ENCODE measurements around the gene RBFOX1. TPM values are rescaled to one million over a fixed set of nuclear protein-coding genes. Genes with fewer than 3 reads are reported as not detected.

Gene RBFOX1
- total RNA-seq, 1 donor from 2014 or later = not detected

DNA sequence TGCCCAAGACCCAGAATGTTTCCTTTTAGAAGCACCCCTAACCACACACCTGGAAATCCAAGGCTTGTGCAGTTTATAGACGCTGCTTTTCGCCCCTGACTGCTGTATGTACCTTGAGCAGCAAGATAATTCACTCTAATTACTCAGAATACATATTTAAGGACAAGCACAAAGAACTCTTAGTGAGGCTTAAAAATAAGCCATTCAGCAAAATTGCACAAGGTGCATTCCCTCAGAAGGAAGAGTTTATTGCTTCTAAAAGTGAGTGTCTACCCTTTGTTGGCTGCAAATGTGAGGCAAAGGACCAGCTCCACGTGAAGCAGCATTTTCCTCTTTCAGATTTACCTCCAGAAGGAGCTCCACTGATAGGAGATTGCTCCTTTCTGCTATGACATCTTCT lies 208.4 kb downstream of the RBFOX1 start:
- intact Hi-C loops (cut with DNase I) = no loop called here
- Histone ChIP-seq H3K27ac (no peak overlapping the region), H3K4me3 (no peak overlapping the region)

GRCh38 chr16:7545251-7545650 lies 212.6 kb downstream of the RBFOX1 start:
- Histone ChIP-seq H3K4me1 (no peaks in the 10 kb centered on the region), H3K27me3 (no peaks in the 10 kb centered on the region), H3K27ac (no peak overlapping the region), H3K36me3 (no peaks in the 10 kb centered on the region), H3K9me3 (no peaks in the 10 kb centered on the region), H3K4me3 (no peak overlapping the region)
- DNase-seq (ENCODE audit: low spot score in 2 of 2) = no peak
- no peak for TF ChIP-seq CTCF (IDR thresholded peaks at IDR 0.05)
- intact Hi-C loops (cut with DNase I) = no loop called here

More for the DNA sequence above, 208.4 kb downstream of the RBFOX1 start:
- H3K36me3 ChIP-seq = no peaks in the 10 kb centered on the region
- TF ChIP-seq CTCF (IDR thresholded peaks at IDR 0.05) = no peak
- no peaks in the 10 kb centered on the region for H3K27me3 ChIP-seq
- no peak for DNase-seq (ENCODE audit: low spot score in 2 of 2)
- H3K9me3 ChIP-seq = no peaks in the 10 kb centered on the region
- H3K4me1 ChIP-seq = no peaks in the 10 kb centered on the region

DNA sequence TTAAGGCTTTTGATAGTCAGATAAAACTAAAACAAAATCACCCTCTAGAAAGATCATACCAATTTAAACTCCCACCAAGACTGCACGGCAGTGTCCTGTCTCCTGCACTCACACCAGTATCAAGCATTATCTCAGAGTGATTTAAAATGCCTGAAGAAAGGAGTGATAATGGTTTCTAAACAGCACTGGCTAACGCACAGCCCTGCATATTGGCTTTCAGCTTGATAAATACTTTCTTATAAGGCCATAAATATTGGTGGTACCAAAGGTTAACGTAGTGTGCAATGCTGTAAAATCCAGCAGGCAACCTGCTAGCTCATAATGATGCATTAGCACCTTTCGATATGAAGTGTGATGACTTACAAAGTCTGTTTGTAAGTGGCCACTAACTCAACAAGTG lies 214.3 kb downstream of the RBFOX1 start:
- no peaks in the 10 kb centered on the region for H3K4me1 ChIP-seq
- H3K27ac ChIP-seq = no peak overlapping the region
- no peak for TF ChIP-seq CTCF (IDR thresholded peaks at IDR 0.05)
- no peak overlapping the region for H3K4me3 ChIP-seq
- DNase-seq (ENCODE audit: low spot score in 2 of 2) = no peak
- H3K36me3 ChIP-seq = no peaks in the 10 kb centered on the region
- intact Hi-C loops (cut with DNase I) = no loop called here
- no peaks in the 10 kb centered on the region for H3K9me3 ChIP-seq
- no peaks in the 10 kb centered on the region for H3K27me3 ChIP-seq

- H3K9me3 ChIP-seq = no peaks in the 10 kb centered on the region
- H3K27me3 ChIP-seq = no peaks in the 10 kb centered on the region
- no peaks in the 10 kb centered on the region for H3K36me3 ChIP-seq
- H3K4me1 ChIP-seq = no peaks in the 10 kb centered on the region
- intact Hi-C loops (cut with DNase I) = no loop called here
- no peak overlapping the region for H3K4me3 ChIP-seq
- no peak overlapping the region for H3K27ac ChIP-seq
- DNase-seq (ENCODE audit: low spot score in 2 of 2) = no peak
- TF ChIP-seq CTCF (IDR thresholded peaks at IDR 0.05) = no peak
These were observed 215.1 kb downstream of the RBFOX1 start for GRCh38 chr16:7547736-7548135.

DNA sequence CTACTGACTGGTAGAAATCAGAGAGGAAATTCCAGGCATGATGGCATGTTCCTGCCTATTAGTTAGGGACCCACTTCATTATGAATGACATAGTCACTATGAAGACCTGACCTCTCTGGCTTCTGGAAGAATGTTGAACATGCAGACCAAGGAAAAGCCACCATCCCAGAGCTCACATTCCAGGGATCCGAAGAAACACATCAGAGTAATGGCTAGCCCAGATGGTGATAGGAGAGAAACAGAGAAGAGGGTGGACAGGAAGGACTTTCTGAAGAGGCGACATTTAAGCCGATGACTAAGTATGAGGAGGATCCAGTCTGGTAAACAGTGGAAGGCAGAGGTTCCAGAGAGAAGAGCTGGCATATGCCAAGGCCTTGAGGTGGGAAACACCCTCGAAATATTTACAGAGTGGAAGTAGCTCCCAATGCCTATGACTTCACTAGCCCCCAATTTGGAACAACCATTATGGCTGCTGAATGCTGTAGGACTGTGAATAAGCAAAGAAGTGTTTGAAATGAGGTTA lies 216.2 kb downstream of the RBFOX1 start:
- no peaks in the 10 kb centered on the region for H3K27me3 ChIP-seq
- no peaks in the 10 kb centered on the region for H3K9me3 ChIP-seq
- H3K36me3 ChIP-seq = no peaks in the 10 kb centered on the region
- H3K4me3 ChIP-seq = no peak overlapping the region
- no peak for TF ChIP-seq CTCF (IDR thresholded peaks at IDR 0.05)
- no peak overlapping the region for H3K27ac ChIP-seq
- no peak for DNase-seq (ENCODE audit: low spot score in 2 of 2)
- no peaks in the 10 kb centered on the region for H3K4me1 ChIP-seq
- intact Hi-C loops (cut with DNase I) = no loop called here

- H3K4me3 ChIP-seq = no peak overlapping the region
- intact Hi-C loops (cut with DNase I) = no loop called here
- H3K9me3 ChIP-seq = no peaks in the 10 kb centered on the region
- H3K36me3 ChIP-seq = no peaks in the 10 kb centered on the region
- no peaks in the 10 kb centered on the region for H3K4me1 ChIP-seq
- DNase-seq (ENCODE audit: low spot score in 2 of 2) = no peak
- H3K27me3 ChIP-seq = no peaks in the 10 kb centered on the region
- no peak overlapping the region for H3K27ac ChIP-seq
- TF ChIP-seq CTCF (IDR thresholded peaks at IDR 0.05) = no peak
These were observed 217.5 kb downstream of the RBFOX1 start for GRCh38 chr16:7550096-7550495.
